HG02852 (cell line): ENCODE measurements around the gene GRIN2C.

Experiments used
- ATAC-seq: cut with Tn5 transposase; IDR thresholded peaks from one replicate; pipeline ENCODE4 v1.9.1; 2021; ENCODE audit warnings: mild to moderate bottlenecking, moderate library complexity; ENCODE audit not compliant: unreplicated experiment

Gene GRIN2C

GRCh38 chr17:74864866-74865395 lies 5.2 kb upstream of the GRIN2C start:
- no peak for ATAC-seq

- ATAC-seq, result no peak
Measured at GRCh38 chr17:74864297-74864865, 4.7 kb upstream of the GRIN2C start.

- no peak for ATAC-seq
Measured at GRCh38 chr17:74863420-74864296, 4.0 kb upstream of the GRIN2C start.

- no peak for ATAC-seq
Measured at GRCh38 chr17:74862919-74863318, 3.2 kb upstream of the GRIN2C start.

GRCh38 chr17:74862108-74862901 lies 2.6 kb upstream of the GRIN2C start:
- ATAC-seq, result no peak

- no peak for ATAC-seq
Measured at GRCh38 chr17:74861662-74862107, 2.0 kb upstream of the GRIN2C start.

GRCh38 chr17:74860872-74861661 lies 1.4 kb upstream of the GRIN2C start:
- no peak for ATAC-seq

GRCh38 chr17:74860229-74860871 lies 665 bp upstream of the GRIN2C start:
- no peak for ATAC-seq

GRCh38 chr17:74858672-74859458 lies 820 bp downstream of the GRIN2C start:
- ATAC-seq, result no peak

GRCh38 chr17:74857191-74857590 lies 2.5 kb downstream of the GRIN2C start:
- no peak for ATAC-seq

- no peak for ATAC-seq
Measured at GRCh38 chr17:74856112-74856511, 3.6 kb downstream of the GRIN2C start.

- ATAC-seq, result no peak
Measured at GRCh38 chr17:74855323-74855722, 4.4 kb downstream of the GRIN2C start.

GRCh38 chr17:74854792-74855191 lies 4.9 kb downstream of the GRIN2C start:
- ATAC-seq, result no peak

GRCh38 chr17:74853669-74854068 lies 6.0 kb downstream of the GRIN2C start:
- no peak for ATAC-seq

GRCh38 chr17:74853048-74853397 lies 6.7 kb downstream of the GRIN2C start:
- ATAC-seq, result no peak

GRCh38 chr17:74852237-74853047 lies 7.2 kb downstream of the GRIN2C start:
- no peak for ATAC-seq

GRCh38 chr17:74851612-74852236 lies 8.0 kb downstream of the GRIN2C start:
- no peak for ATAC-seq

GRCh38 chr17:74850914-74851313 lies 8.8 kb downstream of the GRIN2C start:
- no peak for ATAC-seq
